HUES6 (cell line): ENCODE measurements around the gene GULP1.

Source experiments
- H3K27ac ChIP-seq: 2 replicates; pipeline ENCODE4 v1.7.0; 2013; ENCODE audit warnings: low read depth, mild to moderate bottlenecking, low read length, inconsistent platforms
- H3K27me3 ChIP-seq: 2 replicates; pipeline ENCODE4 v1.6.1; 2013; ENCODE audit warnings: low read length; ENCODE audit not compliant: control insufficient read depth, insufficient read depth
- H3K36me3 ChIP-seq: 2 replicates; pipeline ENCODE4 v1.6.1; 2013; ENCODE audit warnings: low read length; ENCODE audit not compliant: control insufficient read depth, insufficient read depth
- H3K4me1 ChIP-seq: 2 replicates; pipeline ENCODE4 v1.6.1; 2013; ENCODE audit warnings: low read length; ENCODE audit not compliant: control insufficient read depth, insufficient read depth
- H3K4me3 ChIP-seq: 2 replicates; pipeline ENCODE4 v1.5.1; 2013; ENCODE audit warnings: low read depth, low read length
- H3K9ac ChIP-seq: one replicate; pipeline ENCODE4 v1.6.1; 2013; ENCODE audit warnings: mild to moderate bottlenecking, low read length
- H3K9me3 ChIP-seq: 2 replicates; pipeline ENCODE4 v1.6.1; 2013; ENCODE audit warnings: low read depth, low read length; ENCODE audit not compliant: control insufficient read depth, insufficient read depth

GULP1 gene

GRCh38 chr2:188399159-188399558, 107.5 kb downstream of the GULP1 start:
- H3K27ac ChIP-seq: no peak overlapping the region
- H3K4me1 ChIP-seq: peaks cover 28% of the 10 kb centered on the region
- H3K9me3 ChIP-seq: no peaks in the 10 kb centered on the region
- peaks cover 6% of the 10 kb centered on the region; the same call in 1 of the 2 replicates for H3K36me3 ChIP-seq
- no peak overlapping the region for H3K9ac ChIP-seq
- no peaks in the 10 kb centered on the region for H3K27me3 ChIP-seq
- H3K4me3 ChIP-seq: no peak overlapping the region

- no peak overlapping the region for H3K9ac ChIP-seq
- no peaks in the 10 kb centered on the region for H3K27me3 ChIP-seq
- H3K27ac ChIP-seq: no peak overlapping the region
- peaks cover 21% of the 10 kb centered on the region for H3K9me3 ChIP-seq
- peaks cover 5% of the 10 kb centered on the region for H3K4me1 ChIP-seq
- H3K36me3 ChIP-seq: peaks cover 9% of the 10 kb centered on the region
- H3K4me3 ChIP-seq: no peak overlapping the region
These were observed 112.0 kb downstream of the GULP1 start for GRCh38 chr2:188403676-188404075.

DNA sequence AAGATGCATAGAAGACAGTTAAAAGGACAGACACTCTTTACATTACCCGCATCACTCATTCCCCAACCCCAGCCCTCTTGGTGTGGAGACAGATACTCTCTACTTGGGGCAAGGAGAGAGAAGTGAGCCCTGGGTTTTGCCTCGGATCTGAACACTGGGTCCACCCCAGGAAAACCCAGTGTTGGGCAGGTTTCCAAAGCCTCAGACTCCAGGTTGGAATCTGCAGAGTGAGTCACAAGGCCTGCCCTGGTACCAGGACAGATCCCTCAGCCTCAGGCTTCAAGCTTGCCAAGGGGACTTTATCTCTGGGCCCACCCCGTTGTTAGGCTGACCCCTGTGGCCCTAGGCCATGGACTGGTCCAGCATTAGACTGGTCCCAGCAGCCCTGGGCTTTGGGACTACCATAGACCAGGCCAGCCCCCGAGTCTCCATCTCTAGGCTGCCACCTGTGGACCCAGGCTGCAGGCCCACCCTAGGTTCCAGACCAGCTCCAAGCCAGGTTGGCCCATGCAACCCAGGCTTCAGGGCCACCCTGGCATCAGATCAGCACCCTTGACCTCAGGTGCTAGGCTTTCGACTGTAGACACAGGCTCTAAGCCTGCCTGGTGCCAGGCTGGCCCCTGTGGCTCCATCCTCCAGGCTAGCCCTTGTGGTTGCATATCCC, 112.8 kb downstream of the GULP1 start:
- no peak overlapping the region for H3K4me3 ChIP-seq
- H3K36me3 ChIP-seq: peaks cover 9% of the 10 kb centered on the region
- H3K27ac ChIP-seq: no peak overlapping the region
- H3K9ac ChIP-seq: no peak overlapping the region
- no peaks in the 10 kb centered on the region for H3K4me1 ChIP-seq
- H3K9me3 ChIP-seq: peaks cover 21% of the 10 kb centered on the region
- no peaks in the 10 kb centered on the region for H3K27me3 ChIP-seq

DNA sequence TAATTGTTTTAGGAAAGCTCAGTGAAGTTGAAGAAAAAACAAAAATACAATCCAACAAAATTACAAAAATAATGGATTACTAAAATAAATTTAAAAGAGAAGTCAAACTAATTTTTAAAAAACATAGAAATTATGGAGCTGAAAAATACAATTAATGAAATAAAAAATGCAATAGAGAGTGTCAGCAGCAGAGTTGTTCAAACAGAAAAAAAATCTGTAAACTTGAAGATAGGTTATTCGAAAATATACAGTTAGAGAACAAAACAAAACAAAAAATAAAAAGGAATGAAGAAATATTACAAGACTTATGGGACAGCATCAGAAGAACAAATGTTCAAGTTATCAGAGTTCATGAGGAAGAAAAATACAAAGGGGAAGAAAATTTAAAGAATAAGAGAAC, 114.7 kb downstream of the GULP1 start:
- no peaks in the 10 kb centered on the region for H3K27me3 ChIP-seq
- peaks cover 13% of the 10 kb centered on the region for H3K4me1 ChIP-seq
- H3K9me3 ChIP-seq: peaks cover 24% of the 10 kb centered on the region
- H3K36me3 ChIP-seq: peaks cover 10% of the 10 kb centered on the region
- H3K27ac ChIP-seq: no peak overlapping the region
- H3K4me3 ChIP-seq: no peak overlapping the region
- H3K9ac ChIP-seq: no peak overlapping the region

DNA sequence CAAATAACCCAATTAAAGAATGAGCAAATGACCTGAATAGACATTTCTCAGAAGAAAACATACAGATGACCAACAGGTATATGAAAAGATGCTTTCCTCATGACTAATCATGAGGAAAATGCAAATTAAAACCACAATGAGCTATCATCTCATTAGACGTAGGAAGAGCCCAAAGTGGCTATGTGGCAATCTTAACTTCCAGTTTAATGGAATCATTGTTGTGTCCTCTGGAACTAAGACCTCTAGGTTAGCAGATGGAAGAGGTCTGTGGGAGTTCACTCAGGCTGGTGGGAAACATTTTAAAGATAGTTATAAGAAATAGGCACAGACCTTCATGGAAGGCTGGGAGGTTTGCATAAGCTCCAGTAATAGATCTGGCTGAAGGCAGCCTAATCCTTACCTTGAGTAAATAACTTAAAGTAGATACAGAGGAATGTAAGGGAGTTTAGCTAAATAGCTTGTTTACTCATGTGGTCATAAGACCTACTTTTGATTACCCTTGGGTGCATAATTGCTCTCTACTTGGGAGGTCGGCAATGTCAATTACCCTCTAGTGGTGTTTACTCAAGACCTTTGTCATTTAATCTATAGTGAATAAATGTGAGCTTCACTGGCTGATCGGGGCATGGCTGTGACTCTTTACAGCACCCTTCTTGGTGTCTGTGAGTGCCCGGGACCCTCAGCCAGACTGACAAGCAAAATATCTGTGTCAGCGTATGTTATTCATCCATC, 119.0 kb downstream of the GULP1 start:
- Histone ChIP-seq H3K27ac (no peak overlapping the region), H3K9me3 (peaks cover 28% of the 10 kb centered on the region; the same call in 1 of the 2 replicates), H3K4me3 (peak overlapping the region; percentile 12), H3K9ac (no peak overlapping the region), H3K36me3 (peaks cover 8% of the 10 kb centered on the region; the same call in 1 of the 2 replicates), H3K27me3 (no peaks in the 10 kb centered on the region), H3K4me1 (peaks cover 18% of the 10 kb centered on the region)

- peaks cover 18% of the 10 kb centered on the region for H3K4me1 ChIP-seq
- no peak overlapping the region for H3K4me3 ChIP-seq
These were observed 120.5 kb downstream of the GULP1 start for GRCh38 chr2:188412190-188412589.

GRCh38 chr2:188414411-188414810, 122.7 kb downstream of the GULP1 start:
- Histone ChIP-seq H3K4me3 (no peak overlapping the region), H3K27me3 (no peaks in the 10 kb centered on the region), H3K4me1 (peaks cover 18% of the 10 kb centered on the region), H3K36me3 (0 out of 2 replicates have a peak, but pooled peaks cover 8% of the 10 kb centered on the region), H3K9ac (no peak overlapping the region), H3K9me3 (peaks cover 12% of the 10 kb centered on the region; the same call in 1 of the 2 replicates), H3K27ac (no peak overlapping the region)

More at GRCh38 chr2:188412190-188412589, 120.5 kb downstream of the GULP1 start:
- Histone ChIP-seq H3K27ac (no peak overlapping the region), H3K27me3 (no peaks in the 10 kb centered on the region), H3K9me3 (peaks cover 20% of the 10 kb centered on the region; the same call in 1 of the 2 replicates), H3K36me3 (0 out of 2 replicates have a peak, but pooled peaks cover 8% of the 10 kb centered on the region), H3K9ac (no peak overlapping the region)

DNA sequence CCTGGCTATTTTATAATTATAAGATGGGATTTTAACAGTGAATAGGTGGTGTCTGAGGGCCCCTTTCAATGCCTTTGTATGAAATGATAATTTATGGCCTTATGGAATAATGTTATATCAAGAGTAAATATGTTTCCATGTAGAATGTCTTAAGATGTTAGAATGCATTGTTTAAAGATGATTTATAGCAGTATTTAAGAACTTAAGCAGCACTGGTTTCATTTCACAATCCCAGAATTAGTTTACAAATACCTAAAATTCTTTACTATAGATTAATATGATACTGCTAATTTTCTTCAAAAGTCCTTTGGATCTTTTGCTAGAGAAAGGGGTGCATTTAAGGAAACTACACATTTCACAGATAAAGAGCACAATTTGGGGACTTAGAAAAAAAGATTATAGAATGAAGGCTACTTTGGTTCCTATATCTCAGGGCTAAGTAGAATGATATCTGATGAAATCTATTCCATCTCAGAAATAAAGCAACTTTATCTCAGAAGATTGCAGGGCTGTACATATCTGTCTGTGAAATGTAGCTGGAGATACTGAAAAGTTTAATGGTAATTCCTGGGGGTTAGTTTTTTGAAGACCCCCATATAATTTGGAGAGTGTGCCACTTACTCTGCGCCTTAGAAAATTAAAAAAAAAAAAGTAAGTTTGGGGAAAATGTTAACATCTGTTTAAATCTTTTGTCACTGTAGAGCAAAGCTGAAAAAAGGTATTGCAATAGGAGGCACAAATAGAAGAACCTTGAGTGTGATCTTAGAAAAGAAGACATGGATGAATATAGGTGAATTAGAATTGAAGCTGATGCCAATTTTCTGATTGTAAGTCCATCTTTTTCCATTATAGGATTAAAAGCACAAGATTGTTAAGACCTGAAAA, 123.4 kb downstream of the GULP1 start:
- no peak overlapping the region for H3K27ac ChIP-seq
- no peaks in the 10 kb centered on the region for H3K27me3 ChIP-seq
- 0 out of 2 replicates have a peak, but pooled peaks cover 8% of the 10 kb centered on the region for H3K36me3 ChIP-seq

GRCh38 chr2:188415754-188416083, 124.0 kb downstream of the GULP1 start:
- Histone ChIP-seq H3K4me3 (no peak overlapping the region), H3K9ac (no peak overlapping the region), H3K4me1 (peaks cover 14% of the 10 kb centered on the region), H3K27me3 (no peaks in the 10 kb centered on the region), H3K27ac (no peak overlapping the region), H3K9me3 (peaks cover 17% of the 10 kb centered on the region), H3K36me3 (0 out of 2 replicates have a peak, but pooled peaks cover 8% of the 10 kb centered on the region)

More for the DNA sequence above, 123.4 kb downstream of the GULP1 start:
- Histone ChIP-seq H3K4me3 (no peak overlapping the region), H3K9me3 (peaks cover 12% of the 10 kb centered on the region; the same call in 1 of the 2 replicates), H3K9ac (no peak overlapping the region), H3K4me1 (peaks cover 18% of the 10 kb centered on the region)

DNA sequence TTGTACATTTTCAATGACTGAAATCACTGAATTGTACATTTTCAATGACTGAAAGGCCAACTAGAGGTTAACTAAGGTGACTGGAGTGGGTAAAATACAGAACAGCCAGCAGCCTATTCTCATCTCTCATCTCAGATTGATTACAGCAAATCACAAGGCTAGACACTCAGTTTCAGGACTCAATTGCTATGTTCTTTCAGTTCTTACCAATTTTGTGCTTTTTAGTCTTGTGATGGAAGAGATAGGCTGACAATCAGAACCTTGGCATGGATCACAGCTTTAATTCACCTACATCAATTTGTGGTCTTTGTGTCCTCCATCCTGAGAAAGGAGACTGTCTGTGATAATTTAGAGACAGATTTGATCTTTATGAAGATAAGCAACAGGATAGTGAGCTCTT, 124.7 kb downstream of the GULP1 start:
- Histone ChIP-seq H3K36me3 (0 out of 2 replicates have a peak, but pooled peaks cover 8% of the 10 kb centered on the region), H3K4me3 (no peak overlapping the region), H3K9me3 (peaks cover 15% of the 10 kb centered on the region), H3K27ac (no peak overlapping the region), H3K9ac (no peak overlapping the region), H3K4me1 (peaks cover 8% of the 10 kb centered on the region), H3K27me3 (no peaks in the 10 kb centered on the region)
